Mesenchymal stem cell (in vitro differentiated cells and primary cell): Measurements from ENCODE around the gene CENPP.

Experiments used
- DNase-seq: peaks from one replicate; pipeline ENCODE4 v3.0.0-alpha.2; 2013
- H2AFZ ChIP-seq: one replicate; pipeline ENCODE4 v1.6.1; 2013; ENCODE audit warnings: low read depth, mild to moderate bottlenecking, control low read depth, inconsistent platforms, low read length, moderate library complexity
- H2AK5ac ChIP-seq: 2 replicates; pipeline ENCODE4 v1.6.1; 2013; ENCODE audit warnings: low read length, moderate library complexity, mild to moderate bottlenecking, inconsistent platforms; ENCODE audit not compliant: severe bottlenecking
- H2BK120ac ChIP-seq: one replicate; pipeline ENCODE4 v1.6.1; 2013; ENCODE audit warnings: low read depth, mild to moderate bottlenecking, inconsistent platforms, low read length, moderate library complexity
- H2BK12ac ChIP-seq, 2 experiments: one replicate each; pipeline ENCODE4 v1.6.1; 2013; ENCODE audit warnings: inconsistent platforms in 2 of 2, low read length in 2 of 2, mild to moderate bottlenecking in 2 of 2, moderate library complexity in 2 of 2, control low read depth in 1 of 2
- H2BK15ac ChIP-seq: one replicate; pipeline ENCODE4 v1.6.1; 2013; ENCODE audit warnings: mild to moderate bottlenecking, low read depth, inconsistent platforms; ENCODE audit not compliant: poor library complexity, severe bottlenecking
- H2BK5ac ChIP-seq: 2 replicates; pipeline ENCODE4 v1.6.1; 2013; ENCODE audit warnings: low read depth, mild to moderate bottlenecking, low read length, control low read depth, inconsistent platforms; ENCODE audit not compliant: poor library complexity, severe bottlenecking
- H3K14ac ChIP-seq, 2 experiments: one replicate each; pipeline ENCODE4 v1.6.1; 2013; ENCODE audit warnings: inconsistent platforms in 2 of 2, low read length in 2 of 2, control low read depth in 1 of 2, mild to moderate bottlenecking in 1 of 2, moderate library complexity in 1 of 2
- H3K18ac ChIP-seq, 2 experiments: one replicate each; pipeline ENCODE4 v1.6.1; 2013; ENCODE audit warnings: inconsistent platforms in 2 of 2, low read length in 2 of 2, control low read depth in 1 of 2, low read depth in 1 of 2, mild to moderate bottlenecking in 1 of 2
- H3K23ac ChIP-seq, 2 experiments: one replicate each; pipeline ENCODE4 v1.6.1; 2013; ENCODE audit warnings: inconsistent platforms in 2 of 2, low read length in 2 of 2, mild to moderate bottlenecking in 2 of 2, moderate library complexity in 2 of 2, control low read depth in 1 of 2
- H3K27ac ChIP-seq: 2 replicates; pipeline ENCODE4 v1.5.1; 2013; ENCODE audit warnings: mild to moderate bottlenecking, moderate library complexity, low read length, control low read depth, inconsistent platforms; ENCODE audit not compliant: poor library complexity, severe bottlenecking
- H3K27me3 ChIP-seq, 2 experiments: 2 replicates each; pipeline versions ENCODE4 v1.6.1 to v1.7.0; 2013; ENCODE audit warnings: low read length in 2 of 2, mild to moderate bottlenecking in 2 of 2, moderate library complexity in 2 of 2, control low read depth in 1 of 2, inconsistent platforms in 1 of 2; ENCODE audit not compliant: control insufficient read depth in 1 of 2, insufficient read depth in 1 of 2
- H3K36me3 ChIP-seq, 2 experiments: 2 replicates each; pipeline versions ENCODE4 v1.6.1 to v1.7.0; 2013; ENCODE audit warnings: low read length in 2 of 2, control low read depth in 1 of 2, inconsistent platforms in 1 of 2, low read depth in 1 of 2, mild to moderate bottlenecking in 1 of 2; ENCODE audit not compliant: insufficient read depth in 2 of 2, control insufficient read depth in 1 of 2
- H3K4ac ChIP-seq, 2 experiments: one replicate each; pipeline ENCODE4 v1.6.1; 2013; ENCODE audit warnings: inconsistent platforms in 2 of 2, low read length in 2 of 2, mild to moderate bottlenecking in 2 of 2, moderate library complexity in 2 of 2, control low read depth in 1 of 2, low read depth in 1 of 2
- H3K4me1 ChIP-seq: 2 replicates; pipeline ENCODE4 v1.6.1; 2013; ENCODE audit warnings: low read depth, low read length, control low read depth; ENCODE audit not compliant: control insufficient read depth, insufficient read depth
- H3K4me2 ChIP-seq: 2 replicates; pipeline ENCODE4 v1.6.1; 2013; ENCODE audit warnings: low read length, mild to moderate bottlenecking, inconsistent platforms; ENCODE audit not compliant: poor library complexity, severe bottlenecking
- H3K4me3 ChIP-seq, 2 experiments: 2 replicates each; pipeline versions ENCODE4 v1.5.1 to v1.7.0; 2013; ENCODE audit warnings: low read length in 2 of 2, mild to moderate bottlenecking in 2 of 2, control low read depth in 1 of 2, low read depth in 1 of 2; ENCODE audit not compliant: insufficient read depth in 1 of 2
- H3K79me1 ChIP-seq: replicated peaks from 2 replicates; pipeline ENCODE4 v1.6.1; 2013; ENCODE audit warnings: mild to moderate bottlenecking, control low read depth, low read length, inconsistent platforms; ENCODE audit not compliant: poor library complexity, severe bottlenecking
- H3K9ac ChIP-seq: 2 replicates; pipeline ENCODE4 v1.7.0; 2013; ENCODE audit warnings: mild to moderate bottlenecking, low read length, moderate library complexity
- H3K9me3 ChIP-seq: 2 replicates; pipeline ENCODE4 v1.7.0; 2013; ENCODE audit warnings: mild to moderate bottlenecking, low read length; ENCODE audit not compliant: control insufficient read depth
- H4K8ac ChIP-seq: one replicate; pipeline ENCODE4 v1.6.1; 2013; ENCODE audit warnings: inconsistent platforms, mild to moderate bottlenecking, low read length, moderate library complexity
- H4K91ac ChIP-seq: one replicate; pipeline ENCODE4 v1.6.1; 2013; ENCODE audit warnings: mild to moderate bottlenecking, low read length, inconsistent platforms
- WGBS: methylation state at CpG from one replicate; pipeline ENCODE4 v1.1.7; 2013; ENCODE audit warnings: mixed read lengths; 5-methylcytosine and 5-hydroxymethylcytosine counted together

CENPP gene

GRCh38 chr9:92614123-92614510, 288.4 kb downstream of the CENPP start:
- Histone ChIP-seq H3K4me3 (no peak overlapping the region), H3K18ac (no peak overlapping the region), H2BK5ac (no peak overlapping the region), H3K27ac (no peak overlapping the region), H2BK120ac (no peak overlapping the region), H3K4ac (no peak overlapping the region), H4K8ac (peak overlapping the region; percentile 39), H3K36me3 (peaks cover 66 to 67% of the 10 kb centered on the region in 2 experiments), H2BK12ac (no peak overlapping the region), H2AK5ac (no peak overlapping the region), H3K27me3 (no peaks in the 10 kb centered on the region), H4K91ac (no peak overlapping the region), H3K4me1 (peaks cover 2% of the 10 kb centered on the region), H3K9ac (no peak overlapping the region), H3K9me3 (no peaks in the 10 kb centered on the region), H3K14ac (no peak overlapping the region), H3K23ac (no peak overlapping the region), H3K4me2 (no peak overlapping the region), H2BK15ac (no peak overlapping the region), H2AFZ (no peak overlapping the region), H3K79me1 (peaks cover 16% of the 10 kb centered on the region)
- DNase-seq = no peak
- 91% methylated on average over 7 of the region's 9 CpGs for WGBS

- Histone ChIP-seq H2AK5ac (no peak overlapping the region), H3K9ac (peak overlapping the region; percentile 60), H2BK15ac (no peak overlapping the region), H2BK120ac (no peak overlapping the region), H3K9me3 (no peaks in the 10 kb centered on the region), H3K4me2 (no peak overlapping the region), H3K4me1 (peaks cover 2% of the 10 kb centered on the region), H3K23ac (no peak overlapping the region), H3K27me3 (no peaks in the 10 kb centered on the region), H3K4me3 (no peak overlapping the region), H3K36me3 (peaks cover 74 to 75% of the 10 kb centered on the region in 2 experiments), H2BK12ac (no peak overlapping the region), H2AFZ (no peak overlapping the region), H3K4ac (no peak overlapping the region), H3K14ac (no peak overlapping the region), H2BK5ac (no peak overlapping the region), H3K27ac (no peak overlapping the region), H3K18ac (no peak overlapping the region), H4K91ac (no peak overlapping the region), H4K8ac (no peak overlapping the region), H3K79me1 (peaks cover 17% of the 10 kb centered on the region)
- 94% methylated on average over 17 of the region's 17 CpGs for WGBS
- DNase-seq = no peak
Observed at GRCh38 chr9:92614763-92615461, 289.2 kb downstream of the CENPP start.

- H2BK12ac ChIP-seq = no peak overlapping the region
- WGBS = 98% methylated on average over 11 of the region's 13 CpGs
- H2AFZ ChIP-seq = no peak overlapping the region
- no peak overlapping the region for H2AK5ac ChIP-seq
- H3K4me3 ChIP-seq = no peak overlapping the region
- no peak overlapping the region for H3K4me2 ChIP-seq
- no peak overlapping the region for H3K27ac ChIP-seq
- H4K91ac ChIP-seq = no peak overlapping the region
- DNase-seq = no peak
- peaks cover 23% of the 10 kb centered on the region for H3K79me1 ChIP-seq
- H3K27me3 ChIP-seq = no peaks in the 10 kb centered on the region
- no peak overlapping the region for H3K4ac ChIP-seq
- H3K9me3 ChIP-seq = no peaks in the 10 kb centered on the region
- H3K18ac ChIP-seq = no peak overlapping the region
- H3K36me3 ChIP-seq = peaks cover 75 to 77% of the 10 kb centered on the region in 2 experiments
- H2BK120ac ChIP-seq = no peak overlapping the region
- no peak overlapping the region for H4K8ac ChIP-seq
- peaks cover 2% of the 10 kb centered on the region for H3K4me1 ChIP-seq
- H2BK5ac ChIP-seq = no peak overlapping the region
- H3K23ac ChIP-seq = no peak overlapping the region
- no peak overlapping the region for H2BK15ac ChIP-seq
- no peak overlapping the region for H3K14ac ChIP-seq
- no peak overlapping the region for H3K9ac ChIP-seq
Observed at GRCh38 chr9:92615790-92616189, 290.0 kb downstream of the CENPP start.

DNA sequence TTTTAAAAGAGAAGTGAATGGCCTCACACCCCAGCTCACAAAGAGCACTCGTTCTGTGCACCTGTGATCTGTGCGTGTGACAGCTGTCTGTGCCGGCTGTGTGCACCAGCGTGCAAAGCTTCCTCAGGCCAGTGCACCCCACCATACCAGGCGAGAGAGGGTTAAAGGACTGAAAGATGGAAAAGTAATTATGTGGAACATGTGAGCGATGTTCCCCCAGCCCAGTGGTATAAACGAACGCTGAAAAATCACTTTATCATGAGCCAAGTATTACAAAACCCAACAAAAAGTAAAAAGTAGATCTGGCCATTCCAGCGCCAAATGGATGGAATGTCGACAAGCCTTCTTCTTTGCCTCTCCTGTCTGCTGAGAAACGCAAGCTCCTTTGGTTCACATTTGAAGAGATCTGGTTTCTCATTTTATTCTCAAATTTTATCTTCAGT, 290.5 kb downstream of the CENPP start:
- Histone ChIP-seq H2AFZ (no peak overlapping the region), H2BK12ac (no peak overlapping the region), H3K79me1 (peaks cover 24% of the 10 kb centered on the region), H2AK5ac (no peak overlapping the region), H3K36me3 (peaks cover 71 to 76% of the 10 kb centered on the region in 2 experiments), H3K4me1 (peaks cover 2% of the 10 kb centered on the region), H3K23ac (no peak overlapping the region), H3K9me3 (no peaks in the 10 kb centered on the region), H3K9ac (peak overlapping the region; percentile 75), H2BK15ac (no peak overlapping the region), H3K27ac (no peak overlapping the region), H2BK120ac (no peak overlapping the region), H3K14ac (no peak overlapping the region), H4K8ac (no peak overlapping the region), H3K18ac (no peak overlapping the region), H3K4me2 (no peak overlapping the region), H3K4me3 (peak overlapping the region in 1 of 2 experiments; percentile 51), H4K91ac (no peak overlapping the region), H2BK5ac (no peak overlapping the region), H3K27me3 (no peaks in the 10 kb centered on the region), H3K4ac (no peak overlapping the region)
- no peak for DNase-seq
- 93% methylated on average over 10 of the region's 11 CpGs for WGBS
